ENCODE results near the gene HNRNPDL.
A peak's percentile ranks its signal among the peaks of the same experiment; 100 is the strongest.
"Not testable (repeated sequence)": the region's sequence is repeated elsewhere in the genome, so short reads cannot be mapped to it uniquely, and the experiment has no call there.

HNRNPDL gene

GRCh38 chr4:82430193-82430963 lies at the start of gene HNRNPDL, which contains the start of gene ENOPH1:
HNRNPDL (minus strand) TSS chr4:82430462; CDS start chr4:82429690, 772 bp downstream.
ENOPH1 (plus strand) TSS chr4:82430590; CDS start chr4:82430830, 240 bp downstream.
- DNase-seq = peak; percentile 76

- no peak for DNase-seq
These were observed 49.3 kb upstream of the HNRNPDL start for GRCh38 chr4:82479562-82479961.

- not testable (repeated sequence) for DNase-seq
These were observed 47.2 kb upstream of the HNRNPDL start for GRCh38 chr4:82477469-82477868.

GRCh38 chr4:82475931-82476330 lies 45.7 kb upstream of the HNRNPDL start:
- DNase-seq = not testable (repeated sequence)

GRCh38 chr4:82473621-82474164 lies 43.4 kb upstream of the HNRNPDL start:
- no peak for DNase-seq

- DNase-seq = not testable (repeated sequence)
These were observed 42.8 kb upstream of the HNRNPDL start for GRCh38 chr4:82473080-82473479.

GRCh38 chr4:82469791-82470345 lies 39.6 kb upstream of the HNRNPDL start:
- no peak for DNase-seq

- DNase-seq = no peak
These were observed 37.2 kb upstream of the HNRNPDL start for GRCh38 chr4:82467471-82467870.

- no peak for DNase-seq
These were observed 33.0 kb upstream of the HNRNPDL start for GRCh38 chr4:82463221-82463620.

- DNase-seq = peak; percentile 74
These were observed 32.2 kb upstream of the HNRNPDL start for GRCh38 chr4:82462415-82462831.

- DNase-seq = no peak
These were observed 31.4 kb upstream of the HNRNPDL start for GRCh38 chr4:82461710-82462109.

- DNase-seq = no peak
These were observed 28.5 kb upstream of the HNRNPDL start for GRCh38 chr4:82458729-82459128.

- no peak for DNase-seq
These were observed 27.0 kb upstream of the HNRNPDL start for GRCh38 chr4:82457266-82457665.

GRCh38 chr4:82452026-82452425 lies 21.8 kb upstream of the HNRNPDL start:
- DNase-seq = no peak

- no peak for DNase-seq
These were observed 20.9 kb upstream of the HNRNPDL start for GRCh38 chr4:82450966-82451755.

GRCh38 chr4:82447886-82448285 lies 17.6 kb upstream of the HNRNPDL start:
- no peak for DNase-seq

GRCh38 chr4:82439088-82439487 lies 8.8 kb upstream of the HNRNPDL start:
- DNase-seq = no peak

- DNase-seq = no peak
These were observed 7.2 kb upstream of the HNRNPDL start for GRCh38 chr4:82437285-82438005.

- no peak for DNase-seq
These were observed 6.5 kb upstream of the HNRNPDL start for GRCh38 chr4:82436780-82437179.

GRCh38 chr4:82436130-82436529 lies 5.9 kb upstream of the HNRNPDL start:
- DNase-seq = no peak

- DNase-seq = no peak
These were observed 4.7 kb upstream of the HNRNPDL start for GRCh38 chr4:82434949-82435348.

- no peak for DNase-seq
These were observed 3.5 kb upstream of the HNRNPDL start for GRCh38 chr4:82433791-82434190.

GRCh38 chr4:82432596-82432995 lies 2.3 kb upstream of the HNRNPDL start:
- DNase-seq = no peak

Measured in NCI-H2029 treated with DMSO at 0.1 percent for 48 hours (cell line).